ENCODE results near the gene NALCN. TPM values are rescaled to one million over a fixed set of nuclear protein-coding genes. Genes with fewer than 3 reads are reported as not detected.

NALCN gene
- total and polyA plus RNA-seq, 2 donors (not counting 1 experiment from before 2014, with no cell fraction given), result 1.5 to 2.7 TPM

- no peak overlapping the region for H3K4me2 ChIP-seq (ENCODE audit: extremely low read depth, insufficient read depth, low read length)
- peak in 1 of 2 donors; percentile 12 for DNase-seq (ENCODE audit: low read depth in 2 of 2)
- no peak for TF ChIP-seq CTCF (conservative IDR thresholded peaks at IDR 0.05 in 1 of 2, IDR thresholded peaks at IDR 0.05 in 1 of 2; ENCODE audit: low read depth in 1 of 2, low read length in 2 of 2)
- no peak for TF ChIP-seq EZH2 (IDR thresholded peaks at IDR 0.05; ENCODE audit: low read length, missing control alignments)
These were observed 150.4 kb downstream of the NALCN start for GRCh38 chr13:101265934-101266333.

GRCh38 chr13:101264931-101265330 is 151.4 kb downstream of the NALCN start:
- Histone ChIP-seq H3K4me2 (ENCODE audit: extremely low read depth, insufficient read depth, low read length) (no peak overlapping the region), H3K36me3 (ENCODE audit: control insufficient read depth, insufficient read depth, low read length) (no peaks in the 10 kb centered on the region), H4K20me1 (ENCODE audit: control insufficient read depth, extremely low read depth, insufficient read depth, low read length) (no peaks in the 10 kb centered on the region), H3K27ac (ENCODE audit: insufficient read depth, low read length) (no peak overlapping the region), H3K4me3 (replicated peaks in 1 of 4; ENCODE audit: control extremely low read depth in 1 of 4, insufficient read depth in 1 of 4, low read depth in 3 of 4, low read length in 4 of 4) (no peak overlapping the region), H3K27me3 (ENCODE audit: control insufficient read depth, insufficient read depth, low read length) (no peaks in the 10 kb centered on the region), H2AFZ (ENCODE audit: low read length) (no peak overlapping the region), H3K4me1 (ENCODE audit: control insufficient read depth, extremely low read depth, insufficient read depth, low read length) (no peaks in the 10 kb centered on the region), H3K79me2 (ENCODE audit: control insufficient read depth, insufficient read depth, low read length) (no peaks in the 10 kb centered on the region), H3K9ac (ENCODE audit: insufficient read depth, low read length) (no peak overlapping the region), H3K9me3 (ENCODE audit: control insufficient read depth, insufficient read depth, low read depth, low read length) (no peaks in the 10 kb centered on the region)
- no peak for DNase-seq (ENCODE audit: low read depth in 2 of 2)
- no peak for TF ChIP-seq CTCF (conservative IDR thresholded peaks at IDR 0.05 in 1 of 2, IDR thresholded peaks at IDR 0.05 in 1 of 2; ENCODE audit: low read depth in 1 of 2, low read length in 2 of 2)
- no peak for TF ChIP-seq EZH2 (IDR thresholded peaks at IDR 0.05; ENCODE audit: low read length, missing control alignments)

More at GRCh38 chr13:101265934-101266333, 150.4 kb downstream of the NALCN start:
- Histone ChIP-seq H3K27ac (ENCODE audit: insufficient read depth, low read length) (no peak overlapping the region), H2AFZ (ENCODE audit: low read length) (no peak overlapping the region), H3K79me2 (ENCODE audit: control insufficient read depth, insufficient read depth, low read length) (no peaks in the 10 kb centered on the region), H3K36me3 (ENCODE audit: control insufficient read depth, insufficient read depth, low read length) (no peaks in the 10 kb centered on the region), H3K27me3 (ENCODE audit: control insufficient read depth, insufficient read depth, low read length) (no peaks in the 10 kb centered on the region), H3K9me3 (ENCODE audit: control insufficient read depth, insufficient read depth, low read depth, low read length) (no peaks in the 10 kb centered on the region), H3K4me1 (ENCODE audit: control insufficient read depth, extremely low read depth, insufficient read depth, low read length) (no peaks in the 10 kb centered on the region), H3K4me3 (replicated peaks in 1 of 4; ENCODE audit: control extremely low read depth in 1 of 4, insufficient read depth in 1 of 4, low read depth in 3 of 4, low read length in 4 of 4) (no peak overlapping the region), H4K20me1 (ENCODE audit: control insufficient read depth, extremely low read depth, insufficient read depth, low read length) (no peaks in the 10 kb centered on the region), H3K9ac (ENCODE audit: insufficient read depth, low read length) (no peak overlapping the region)

GRCh38 chr13:101262306-101262705 is 154.0 kb downstream of the NALCN start:
- no peaks in the 10 kb centered on the region for H3K27me3 ChIP-seq (ENCODE audit: control insufficient read depth, insufficient read depth, low read length)

More at GRCh38 chr13:101262306-101262705, 154.0 kb downstream of the NALCN start:
- H3K9me3 ChIP-seq (ENCODE audit: control insufficient read depth, insufficient read depth, low read depth, low read length), result no peaks in the 10 kb centered on the region
- H3K4me1 ChIP-seq (ENCODE audit: control insufficient read depth, extremely low read depth, insufficient read depth, low read length), result peaks cover 7% of the 10 kb centered on the region
- no peaks in the 10 kb centered on the region for H3K36me3 ChIP-seq (ENCODE audit: control insufficient read depth, insufficient read depth, low read length)
- no peaks in the 10 kb centered on the region for H4K20me1 ChIP-seq (ENCODE audit: control insufficient read depth, extremely low read depth, insufficient read depth, low read length)
- no peak for DNase-seq (ENCODE audit: low read depth in 2 of 2)
- H3K27ac ChIP-seq (ENCODE audit: insufficient read depth, low read length), result no peak overlapping the region
- H3K4me2 ChIP-seq (ENCODE audit: extremely low read depth, insufficient read depth, low read length), result no peak overlapping the region
- no peak overlapping the region for H3K4me3 ChIP-seq (replicated peaks in 1 of 4; ENCODE audit: control extremely low read depth in 1 of 4, insufficient read depth in 1 of 4, low read depth in 3 of 4, low read length in 4 of 4)
- TF ChIP-seq EZH2 (IDR thresholded peaks at IDR 0.05; ENCODE audit: low read length, missing control alignments) (no peak), CTCF (conservative IDR thresholded peaks at IDR 0.05 in 1 of 2, IDR thresholded peaks at IDR 0.05 in 1 of 2; ENCODE audit: low read depth in 1 of 2, low read length in 2 of 2) (no peak)
- no peaks in the 10 kb centered on the region for H3K79me2 ChIP-seq (ENCODE audit: control insufficient read depth, insufficient read depth, low read length)
- H2AFZ ChIP-seq (ENCODE audit: low read length), result no peak overlapping the region
- no peak overlapping the region for H3K9ac ChIP-seq (ENCODE audit: insufficient read depth, low read length)

Measured in fibroblast of lung (primary cell).